ENCODE data around the gene ZFC3H1. TPM values are rescaled to one million over a fixed set of nuclear protein-coding genes. Genes with fewer than 3 reads are reported as not detected.

Gene ZFC3H1
- total RNA-seq, 1 experiment from 2014 or later = 24.4 TPM

- no peak overlapping the region for H4K5ac ChIP-seq (ENCODE audit: insufficient read length, low read depth, low read length)
- H3K9me3 Mint-ChIP-seq = no peaks in the 10 kb centered on the region
- no peak overlapping the region for H2BK20ac ChIP-seq (ENCODE audit: low read depth, low read length, poor library complexity, severe bottlenecking)
- H3K14ac ChIP-seq (ENCODE audit: insufficient read depth, low read length) = no peak overlapping the region
- no peak overlapping the region for H3K23ac ChIP-seq (ENCODE audit: insufficient read length, low read depth, low read length)
- H3K27me3 Mint-ChIP-seq (ENCODE audit: low read depth) = no peaks in the 10 kb centered on the region
- no peak overlapping the region for H4K91ac ChIP-seq (ENCODE audit: insufficient read length, low read depth, low read length)
- no peak overlapping the region for H4K8ac ChIP-seq (replicated peaks; ENCODE audit: insufficient read length, low read depth, low read length)
- no peak overlapping the region for H3K56ac ChIP-seq (ENCODE audit: insufficient read length, low read depth, low read length)
- H3K4me3 Mint-ChIP-seq = no peak overlapping the region
- H2BK120ac ChIP-seq (ENCODE audit: low read depth, low read length, poor library complexity, severe bottlenecking) = no peak overlapping the region
- WGBS (ENCODE audit: extremely low coverage, insufficient read length, low lambda C conversion rate) = no CpG with 5 or more reads among the region's 2 CpGs
- TF ChIP-seq, protein P1, sequence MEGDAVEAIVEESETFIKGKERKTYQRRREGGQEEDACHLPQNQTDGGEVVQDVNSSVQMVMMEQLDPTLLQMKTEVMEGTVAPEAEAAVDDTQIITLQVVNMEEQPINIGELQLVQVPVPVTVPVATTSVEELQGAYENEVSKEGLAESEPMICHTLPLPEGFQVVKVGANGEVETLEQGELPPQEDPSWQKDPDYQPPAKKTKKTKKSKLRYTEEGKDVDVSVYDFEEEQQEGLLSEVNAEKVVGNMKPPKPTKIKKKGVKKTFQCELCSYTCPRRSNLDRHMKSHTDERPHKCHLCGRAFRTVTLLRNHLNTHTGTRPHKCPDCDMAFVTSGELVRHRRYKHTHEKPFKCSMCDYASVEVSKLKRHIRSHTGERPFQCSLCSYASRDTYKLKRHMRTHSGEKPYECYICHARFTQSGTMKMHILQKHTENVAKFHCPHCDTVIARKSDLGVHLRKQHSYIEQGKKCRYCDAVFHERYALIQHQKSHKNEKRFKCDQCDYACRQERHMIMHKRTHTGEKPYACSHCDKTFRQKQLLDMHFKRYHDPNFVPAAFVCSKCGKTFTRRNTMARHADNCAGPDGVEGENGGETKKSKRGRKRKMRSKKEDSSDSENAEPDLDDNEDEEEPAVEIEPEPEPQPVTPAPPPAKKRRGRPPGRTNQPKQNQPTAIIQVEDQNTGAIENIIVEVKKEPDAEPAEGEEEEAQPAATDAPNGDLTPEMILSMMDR (conservative IDR thresholded peaks at IDR 0.05) = no peak
- H3K27ac Mint-ChIP-seq = no peak overlapping the region
- no peak overlapping the region for H3K4ac ChIP-seq (ENCODE audit: low read depth, low read length)
- H2BK15ac ChIP-seq (ENCODE audit: low read depth, low read length) = no peak overlapping the region
- no peaks in the 10 kb centered on the region for H3K23me2 ChIP-seq (ENCODE audit: insufficient read length, low read depth, low read length, poor library complexity, severe bottlenecking)
- DNase-seq = no peak
- H4K20me1 ChIP-seq (ENCODE audit: control insufficient read depth, insufficient read depth, insufficient read length) = no peaks in the 10 kb centered on the region
- no peaks in the 10 kb centered on the region for H3K4me1 Mint-ChIP-seq
- H3K79me1 ChIP-seq (ENCODE audit: insufficient read depth, low read depth, low read length, poor library complexity, severe bottlenecking) = no peaks in the 10 kb centered on the region
- no peak overlapping the region for H3T11ph ChIP-seq (ENCODE audit: low read length)
- H3K36me3 Mint-ChIP-seq (ENCODE audit: insufficient read depth in 1 of 3, low read depth in 3 of 3) = peaks cover 0 to 20% (median 18%) of the 10 kb centered on the region in 3 experiments; a peak in 6 of 7 replicates
- no peak overlapping the region for H3K18ac ChIP-seq (ENCODE audit: insufficient read length, low read depth, low read length)
- no peak overlapping the region for H2BK5ac ChIP-seq (ENCODE audit: insufficient read length, low read length)
- H3K27ac ChIP-seq (ENCODE audit: insufficient read length, low read depth, low read length) = no peak overlapping the region
- H3K9me3 ChIP-seq (ENCODE audit: control insufficient read depth, low read depth, low read length) = no peaks in the 10 kb centered on the region
- H3K27me3 ChIP-seq (ENCODE audit: insufficient read depth, low read length) = no peaks in the 10 kb centered on the region
- H2AFZ ChIP-seq (ENCODE audit: low read length) = no peak overlapping the region
- no peaks in the 10 kb centered on the region for H3K79me2 ChIP-seq (ENCODE audit: insufficient read depth, low read length)
- no peaks in the 10 kb centered on the region for H3K4me1 ChIP-seq (ENCODE audit: insufficient read depth, low read length)
- H3K9ac ChIP-seq (ENCODE audit: extremely low read depth, insufficient read length, low read length) = no peak overlapping the region
- H2AK5ac ChIP-seq (ENCODE audit: insufficient read length, low read length) = no peak overlapping the region
- no peak overlapping the region for H2BK12ac ChIP-seq (ENCODE audit: insufficient read length, low read depth, low read length)
- H3K4me2 ChIP-seq (ENCODE audit: insufficient read depth, insufficient read length, low read length) = no peak overlapping the region
Measured at GRCh38 chr12:71703206-71703605, 39.6 kb upstream of the ZFC3H1 start.
